Left colon (tissue), 2 donors: Measurements from ENCODE around the gene CCDC88C. TPM values are rescaled to one million over a fixed set of nuclear protein-coding genes. Genes with fewer than 3 reads are reported as not detected.

ENCODE experiments used
- ATAC-seq: fragments of 200-7000 bp; cut with Tn5 transposase; one replicate; pipeline ENCODE4 v1.9.1; 2020; ENCODE audit warnings: mild to moderate bottlenecking, moderate library complexity
- DNase-seq, 2 donors: peaks; one replicate each; pipeline ENCODE4 v3.0.0-alpha.2; 2020
- intact Hi-C, 2 donors: fragments of 100-400 bp; cut with DNase I in 1 of 2; cut with micrococcal nuclease in 1 of 2; formaldehyde crosslinking; loops; one replicate each; pipeline versions ENCODE4 v1.11.2 to v1.14.0; 2022; cut with DNase I, micrococcal nuclease
- total RNA-seq, 2 donors: library from RNA; stranded (reverse); fragmentation: NEBNext Ultra II Directional; extraction: Animal tissue kit (Norgen Biotek cat#: 25700); gene quantifications; one replicate each; pipeline ENCODE4 v1.2.1, GENCODE V29; 2021
- donor health status: DM: no; HTN: no; CAD: no.
- donor health status: DM: yes; HTN: yes; CAD: no.

Gene CCDC88C
- total RNA-seq, 2 donors from 2014 or later = 52.4 to 65.8 TPM

DNA sequence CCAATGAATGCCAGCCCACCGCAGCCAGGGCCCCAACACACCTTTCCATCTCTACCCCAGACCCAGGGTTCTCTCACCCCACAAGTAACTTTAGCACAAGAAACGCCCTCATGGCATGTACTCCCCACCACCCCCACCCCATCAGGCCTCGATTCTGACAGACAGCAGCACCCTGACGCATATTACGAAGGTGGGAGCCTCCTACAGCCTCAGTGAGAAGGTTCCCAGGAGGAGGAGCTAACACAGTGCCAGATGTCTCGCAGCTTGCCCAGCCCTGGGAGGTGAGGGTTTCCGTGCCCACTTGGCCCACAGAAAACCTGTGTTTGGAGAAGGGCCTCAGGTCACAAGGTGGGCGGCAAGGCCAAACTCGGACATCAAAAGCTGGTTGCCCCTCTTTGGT is 32.4 kb downstream of the CCDC88C start:
- intact Hi-C loops = no loop called here
- ATAC-seq (no peak), DNase-seq (no peak)

DNA sequence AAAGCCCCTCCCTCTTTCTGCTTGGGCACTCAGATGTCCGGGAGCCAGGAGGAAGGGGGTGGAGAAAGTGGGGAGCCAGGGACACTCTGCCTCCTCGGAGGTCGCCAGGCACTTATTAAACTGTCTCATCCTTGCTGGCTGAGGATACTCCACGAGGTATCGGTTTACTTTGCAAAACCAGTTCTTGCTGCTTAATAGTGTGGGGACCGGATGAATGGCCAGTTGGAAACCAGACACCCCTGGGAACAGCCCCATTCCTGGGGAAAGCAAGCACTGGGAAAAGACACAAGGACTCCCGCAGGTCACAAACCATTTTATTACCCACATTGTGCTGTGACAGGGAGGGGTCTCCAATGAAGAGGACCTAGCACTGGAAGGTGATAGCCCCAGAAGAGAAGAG is 34.2 kb downstream of the CCDC88C start:
- DNase-seq (no peak), ATAC-seq (no peak)
- intact Hi-C loops = no loop called here

DNA sequence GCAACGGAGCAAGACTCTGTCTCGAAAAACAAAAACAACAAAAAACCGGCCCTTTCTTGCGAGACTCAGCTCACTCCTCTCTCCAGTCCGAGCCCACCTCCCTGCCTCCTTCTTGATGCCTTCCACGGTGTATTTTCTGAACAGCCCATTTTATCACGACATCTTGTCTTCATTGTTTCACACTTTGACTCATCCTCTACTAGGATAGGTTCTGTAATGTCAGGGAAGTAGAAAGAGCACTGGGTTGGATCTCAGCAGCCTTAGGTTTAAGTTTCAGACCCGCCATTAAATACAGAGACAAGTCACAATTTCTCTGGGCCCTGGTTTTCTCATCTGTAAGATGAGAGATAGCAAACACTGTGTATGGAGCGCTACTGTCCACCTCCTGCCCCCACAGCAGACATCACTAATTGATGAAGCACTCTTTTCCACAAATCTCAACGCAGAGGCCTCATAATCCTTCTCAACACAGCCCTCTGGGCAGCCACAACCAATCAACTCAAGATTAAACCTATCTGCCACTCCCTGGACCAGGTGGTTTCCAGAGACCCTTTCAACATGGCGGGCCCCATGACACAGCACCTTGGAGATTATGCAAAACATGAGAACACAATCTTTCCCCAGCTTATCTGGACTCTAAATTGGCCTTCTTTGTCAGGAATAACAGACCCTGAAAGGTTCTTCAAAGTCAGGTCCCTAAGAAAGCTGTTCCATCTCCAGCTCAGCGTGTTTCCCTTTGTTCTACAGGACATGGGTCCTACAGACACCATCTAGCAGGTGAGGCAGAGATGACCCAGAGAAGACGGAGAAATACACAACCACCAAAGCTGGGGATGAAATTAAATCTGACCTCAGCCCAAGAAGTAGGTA is 35.6 kb downstream of the CCDC88C start:
- intact Hi-C loops = no loop called here
- DNase-seq (no peak), ATAC-seq (no peak)

DNA sequence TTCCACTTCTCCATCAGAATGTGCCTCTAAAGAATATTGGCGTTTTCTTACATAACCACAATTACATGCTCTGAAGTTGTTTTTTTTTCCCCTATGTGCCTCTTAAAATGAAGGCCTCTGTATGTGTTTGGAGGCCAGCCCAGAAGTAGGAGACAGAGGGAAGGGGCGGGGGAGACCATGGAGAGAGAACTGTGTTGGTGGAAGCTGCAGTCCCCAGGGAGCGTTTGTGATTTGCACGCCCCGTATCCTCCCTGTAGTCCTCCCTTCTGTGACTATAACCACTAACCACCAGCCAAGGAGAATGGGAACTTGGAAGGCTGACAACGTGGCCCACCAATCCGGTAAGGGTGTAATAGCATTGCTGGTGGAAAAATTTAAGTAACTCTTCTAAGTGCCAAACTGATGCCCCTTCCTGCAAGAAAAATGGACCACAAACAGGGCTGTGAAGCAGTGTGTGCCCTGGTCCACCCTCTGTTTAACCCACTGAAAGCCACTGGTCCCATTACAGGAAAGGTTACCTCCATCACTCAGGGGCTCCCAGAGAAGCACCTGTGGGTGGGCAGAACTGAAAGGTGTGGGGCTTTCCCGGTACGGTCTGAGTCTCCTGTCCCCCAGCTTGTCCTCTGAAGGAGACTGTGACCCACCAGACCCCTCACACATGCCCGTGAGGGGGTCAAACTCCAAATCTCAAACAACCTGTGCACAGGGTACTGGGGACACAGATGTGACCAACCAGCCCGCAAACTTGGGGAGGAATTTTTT is 36.8 kb downstream of the CCDC88C start:
- intact Hi-C loops = no loop called here
- DNase-seq (no peak), ATAC-seq (no peak)

DNA sequence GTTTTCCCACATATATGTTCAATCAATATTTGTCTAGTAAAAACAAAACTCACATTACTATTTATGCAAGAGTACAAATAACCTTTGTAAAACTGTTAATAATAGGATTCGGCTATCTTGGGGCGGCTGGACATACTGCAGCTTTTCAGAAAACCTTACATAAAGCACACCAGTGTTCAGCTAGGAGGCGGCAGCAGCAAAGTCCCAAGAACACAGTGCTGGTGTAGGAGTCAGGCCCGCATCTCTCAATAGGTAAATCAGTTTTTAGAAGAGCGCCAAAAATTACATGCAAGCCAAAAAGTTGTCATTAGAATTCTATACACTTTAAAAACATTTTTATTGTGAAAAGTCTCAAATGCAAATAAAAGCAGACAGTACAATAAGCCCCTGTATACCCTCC is 37.5 kb downstream of the CCDC88C start:
- intact Hi-C loops = no loop called here
- no peak for DNase-seq
- ATAC-seq = no peak

DNA sequence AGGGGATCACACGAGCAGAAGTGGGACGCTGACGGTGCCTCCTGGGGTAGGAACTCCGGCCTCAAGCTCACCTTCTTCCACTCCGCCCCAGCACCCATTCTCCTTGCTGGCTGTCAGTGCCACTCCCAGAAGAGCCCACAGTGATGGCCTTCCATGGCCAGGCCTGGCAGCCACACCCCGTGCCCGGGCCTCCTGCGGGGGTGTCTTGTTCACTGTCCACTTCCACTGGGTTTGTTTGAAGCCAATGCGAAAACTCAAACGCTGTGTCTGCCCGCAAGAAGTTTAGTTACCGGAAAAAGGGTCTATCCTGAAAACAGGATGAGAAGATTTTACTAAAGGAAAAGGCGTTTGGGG is 38.1 kb downstream of the CCDC88C start:
- ATAC-seq (no peak), DNase-seq (no peak)
- intact Hi-C loops = no loop called here

DNA sequence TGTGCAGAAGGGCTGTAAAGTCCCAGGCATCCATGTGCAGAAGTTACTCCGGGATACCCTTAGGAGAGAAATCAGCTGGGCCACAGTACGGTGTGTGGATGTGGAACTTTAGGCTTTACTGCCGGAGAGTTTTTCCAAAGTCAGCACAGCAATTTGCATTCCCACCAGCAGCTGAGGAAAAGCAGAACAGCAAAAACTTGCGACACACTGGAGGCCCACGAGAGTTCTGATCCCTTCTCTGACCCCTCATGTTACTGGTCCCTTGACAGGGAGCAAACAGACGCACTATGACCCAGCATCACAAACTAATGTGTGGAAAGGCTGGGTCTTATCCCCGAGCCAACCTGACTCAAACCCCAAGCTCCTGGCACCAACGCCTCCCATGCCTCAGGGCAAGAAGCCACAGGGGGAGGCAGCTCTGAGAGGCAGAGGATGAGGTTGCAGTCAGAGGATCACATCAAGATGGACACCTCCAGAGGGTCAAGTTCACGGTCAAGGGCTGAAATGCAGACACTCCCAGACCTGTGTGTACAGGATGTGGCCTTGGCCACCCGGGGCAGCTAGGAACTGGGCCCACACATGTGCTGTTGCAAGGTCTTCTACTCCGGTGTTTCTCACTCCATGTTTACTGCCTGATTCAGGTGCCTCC is 38.6 kb downstream of the CCDC88C start:
- intact Hi-C loops = no loop called here
- ATAC-seq (no peak), DNase-seq (no peak)

DNA sequence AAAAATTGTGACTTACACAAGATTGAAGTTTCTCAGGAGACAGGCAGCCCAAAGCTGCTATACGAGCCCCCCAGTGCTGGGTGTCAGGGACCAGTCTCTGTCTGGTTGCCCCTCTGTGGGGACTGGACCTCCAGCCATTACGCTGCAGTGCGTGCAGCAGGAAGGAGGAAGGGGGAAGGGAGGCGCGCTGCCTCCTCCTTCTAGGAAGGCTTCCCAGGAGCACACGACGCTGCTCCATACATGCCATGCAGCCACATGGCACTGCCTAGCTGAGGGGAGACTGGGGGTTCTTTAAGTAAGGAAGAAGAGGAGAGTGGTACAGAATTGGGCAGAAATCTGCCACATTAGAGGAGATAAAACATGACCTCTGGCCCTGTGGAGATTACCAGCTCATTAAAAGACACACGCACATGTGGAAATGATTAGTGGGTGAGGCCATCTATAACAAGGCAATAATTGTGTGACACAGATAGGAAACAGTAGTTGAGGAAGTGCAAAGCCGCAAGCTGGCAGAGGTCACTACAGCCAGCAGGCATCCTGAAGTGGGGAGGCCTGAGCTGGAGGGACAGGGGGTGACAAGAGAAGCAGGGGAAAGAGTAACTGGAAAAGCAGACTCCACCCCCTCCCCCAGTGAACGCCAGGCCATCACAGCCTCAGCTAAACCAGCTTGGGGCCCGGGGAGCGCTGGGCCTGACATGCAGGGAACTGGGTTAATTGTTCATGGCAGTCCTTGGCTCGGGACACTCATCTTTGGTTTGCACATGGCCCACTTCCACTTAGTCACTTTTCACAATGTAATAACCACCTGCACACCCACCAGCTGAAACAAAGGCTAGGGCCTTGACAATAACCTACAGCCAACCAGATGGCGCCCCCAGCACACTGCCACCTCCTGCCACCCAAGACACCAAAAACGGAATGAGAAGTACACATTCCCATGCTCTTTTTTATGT is 39.6 kb downstream of the CCDC88C start:
- intact Hi-C loops = no loop called here
- DNase-seq = peak in 1 of 2 donors; percentile 67
- peak; percentile 85 for ATAC-seq

DNA sequence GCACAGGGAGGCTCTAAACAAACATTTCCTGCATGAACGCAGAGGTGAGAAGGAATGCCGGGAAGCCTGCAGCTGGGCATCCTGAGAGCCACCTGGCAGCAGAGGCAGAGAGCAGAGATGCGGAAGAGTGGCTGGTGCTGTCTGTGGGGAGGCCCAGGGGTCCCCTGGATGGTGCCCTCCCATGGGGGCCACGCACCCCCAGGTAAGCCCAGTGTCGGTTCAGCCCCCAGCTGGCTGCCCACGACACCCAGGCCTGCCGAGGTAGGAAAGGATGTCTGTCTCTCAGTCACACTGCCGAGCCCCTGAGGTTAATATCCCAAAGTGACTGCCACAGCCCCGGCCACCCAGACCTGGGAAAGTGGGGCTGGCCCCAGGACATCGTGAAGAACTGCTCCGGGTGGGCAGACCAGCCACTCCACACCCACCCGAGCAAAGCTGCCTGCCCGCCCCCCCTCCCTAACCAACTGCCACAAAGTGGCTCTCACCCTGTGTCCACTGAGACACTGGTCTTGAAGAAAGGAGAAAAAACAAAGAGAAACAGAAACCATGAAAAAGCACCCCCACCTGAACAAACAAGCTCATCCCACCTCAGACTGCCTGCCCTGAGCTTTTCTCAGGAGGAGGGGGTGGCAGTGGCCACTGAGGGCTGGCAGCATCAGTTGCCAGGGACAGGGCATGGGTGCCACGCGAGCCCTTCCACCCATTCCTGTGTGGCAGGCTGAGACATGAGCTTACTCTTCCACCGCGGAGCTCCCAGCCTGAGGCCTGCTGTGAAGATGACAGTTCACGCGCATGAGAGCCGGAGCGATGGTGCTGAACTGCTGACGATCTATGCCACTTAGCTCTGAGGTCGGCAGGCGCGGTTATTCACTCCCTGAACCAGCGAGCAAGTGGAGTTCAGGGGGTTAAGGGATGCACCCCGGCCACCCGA is 40.8 kb downstream of the CCDC88C start:
- intact Hi-C loops = no loop called here
- no peak for DNase-seq
- ATAC-seq = no peak

DNA sequence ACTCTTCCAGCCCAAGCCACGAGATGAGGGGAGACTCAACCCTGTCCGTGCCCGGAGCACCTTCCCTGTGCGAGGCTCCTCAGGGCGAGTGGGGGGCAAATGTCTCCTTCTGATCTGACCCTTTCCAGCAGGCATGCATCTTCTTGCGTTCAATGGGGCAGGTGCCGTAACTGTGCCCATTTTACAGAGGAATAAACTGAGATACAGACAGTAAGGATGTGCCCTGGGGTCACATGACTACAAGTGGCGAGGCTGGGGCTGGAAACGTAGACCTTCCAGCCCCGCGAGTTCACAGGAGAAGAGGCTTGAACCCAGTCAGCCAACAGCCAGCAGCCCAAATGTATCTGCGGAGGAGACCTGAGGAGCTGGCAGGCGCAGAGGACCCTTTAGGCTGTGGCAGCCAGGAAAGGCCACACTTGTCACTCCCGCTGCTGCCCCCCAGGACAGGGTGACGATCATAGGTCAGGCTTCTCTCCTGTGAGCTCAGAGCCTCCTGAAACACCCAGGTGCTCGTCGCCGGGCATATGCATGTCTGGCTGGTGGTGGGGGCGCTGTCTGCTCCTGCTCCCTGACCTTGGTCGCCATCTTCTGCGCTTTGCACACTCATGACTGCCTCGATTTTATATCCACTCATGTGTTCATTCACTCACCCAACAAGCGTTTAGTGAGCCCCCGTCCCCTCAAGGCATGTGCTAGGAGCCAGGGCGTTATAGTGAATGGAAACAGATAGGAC is 41.7 kb downstream of the CCDC88C start:
- DNase-seq (no peak), ATAC-seq (no peak)
- intact Hi-C loops = no loop called here

DNA sequence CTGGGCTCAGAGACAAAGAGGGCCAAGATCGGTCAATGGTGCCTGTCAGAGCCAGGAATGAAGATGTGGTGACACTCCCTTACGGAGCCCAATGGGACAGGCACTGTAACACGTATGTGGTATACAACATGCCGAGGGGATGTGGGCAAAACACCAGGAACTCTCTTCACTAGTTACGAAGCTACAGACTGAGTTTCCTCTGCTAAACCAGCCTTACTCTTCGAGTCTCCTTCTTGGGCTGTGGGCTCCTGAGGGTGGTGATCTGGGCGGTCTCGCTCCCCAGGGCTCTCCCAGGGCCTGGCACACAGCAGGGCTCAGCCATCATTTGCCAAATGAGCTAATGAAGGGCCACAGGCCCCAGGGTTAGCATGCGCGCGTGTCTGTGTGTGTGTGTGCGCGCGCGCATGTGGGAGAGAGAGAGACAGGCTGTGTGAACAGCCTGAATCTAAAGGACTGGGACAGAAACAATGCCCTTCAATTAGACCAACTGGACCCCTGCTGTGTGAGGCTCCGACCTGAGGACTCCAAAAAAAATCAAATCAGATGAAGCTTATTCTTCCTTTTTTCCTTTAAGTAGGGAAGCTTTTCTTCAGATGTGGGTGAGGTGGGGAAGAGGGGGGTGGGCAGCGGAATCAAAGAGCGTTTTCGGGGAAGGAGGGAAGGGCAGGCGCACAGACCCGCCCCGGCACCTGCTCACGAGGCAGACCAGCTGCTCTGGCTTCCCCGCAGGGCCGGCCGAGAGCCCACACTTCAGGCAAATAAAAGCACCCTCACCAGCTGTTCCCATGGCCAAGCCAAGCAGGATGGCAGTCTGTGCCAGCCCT is 42.5 kb downstream of the CCDC88C start:
- DNase-seq (no peak), ATAC-seq (peak; percentile 8)
- intact Hi-C loops = no loop called here

DNA sequence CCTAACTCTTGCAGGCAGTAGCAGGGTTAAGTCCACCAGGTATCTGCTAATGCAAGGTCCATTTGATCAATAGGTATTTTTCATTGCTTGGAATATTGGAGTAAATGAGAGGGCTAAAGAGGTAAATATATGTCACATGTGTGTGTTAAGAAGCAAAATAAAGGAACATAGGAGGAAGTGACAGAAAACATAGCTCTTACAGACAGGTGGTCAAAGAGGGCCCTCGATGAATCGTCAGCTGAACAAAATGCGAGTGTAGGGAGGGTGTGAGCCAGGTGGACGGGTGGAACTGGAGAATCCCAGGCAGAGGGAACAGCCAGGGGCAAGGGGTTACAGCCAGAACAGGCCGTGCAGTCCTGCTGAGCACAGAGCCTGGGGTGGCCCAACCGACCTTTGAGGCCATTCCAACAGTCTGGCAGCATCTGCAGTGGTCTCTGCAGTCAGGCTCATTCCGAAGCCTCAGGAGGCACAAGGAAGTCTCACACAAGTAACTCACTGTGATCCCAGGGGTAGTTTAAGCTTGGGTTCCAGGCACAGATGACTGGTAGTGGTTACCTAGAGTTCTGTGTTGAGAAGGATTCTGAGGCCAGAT is 43.2 kb downstream of the CCDC88C start:
- no peak for DNase-seq
- no peak for ATAC-seq
- intact Hi-C loops = no loop called here

DNA sequence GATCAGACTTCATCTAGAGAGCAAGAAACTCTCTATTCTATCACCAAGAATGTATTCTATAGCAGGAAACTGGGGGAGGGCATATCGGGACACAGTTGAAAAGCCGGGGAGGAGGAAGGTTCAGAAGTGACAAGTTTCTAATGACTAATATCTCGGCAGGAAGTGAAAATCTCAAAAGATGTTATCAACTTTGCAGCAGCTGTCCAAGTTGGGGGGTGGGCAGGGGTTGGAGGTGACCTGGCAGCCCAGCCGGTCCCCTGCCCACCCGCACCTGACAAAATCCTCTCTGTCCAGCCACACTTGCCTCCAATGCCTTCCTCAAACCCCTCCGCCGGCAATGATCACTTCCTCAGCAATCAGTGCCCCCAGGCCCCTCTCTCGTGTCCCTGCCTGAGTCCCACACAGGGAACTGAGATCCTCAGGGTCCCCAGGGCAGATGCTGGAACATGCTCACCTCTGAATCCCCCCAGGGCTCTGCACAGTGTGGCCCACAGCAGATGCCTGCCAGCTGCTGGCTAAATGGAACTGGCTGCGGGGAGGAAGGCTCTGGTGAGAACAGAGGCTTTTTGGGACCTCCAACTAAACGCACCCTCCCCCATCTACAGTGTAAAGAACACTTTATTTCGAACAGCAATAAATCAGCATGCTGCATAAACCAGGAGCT is 43.9 kb downstream of the CCDC88C start:
- intact Hi-C loops = no loop called here
- DNase-seq = no peak
- ATAC-seq = no peak

DNA sequence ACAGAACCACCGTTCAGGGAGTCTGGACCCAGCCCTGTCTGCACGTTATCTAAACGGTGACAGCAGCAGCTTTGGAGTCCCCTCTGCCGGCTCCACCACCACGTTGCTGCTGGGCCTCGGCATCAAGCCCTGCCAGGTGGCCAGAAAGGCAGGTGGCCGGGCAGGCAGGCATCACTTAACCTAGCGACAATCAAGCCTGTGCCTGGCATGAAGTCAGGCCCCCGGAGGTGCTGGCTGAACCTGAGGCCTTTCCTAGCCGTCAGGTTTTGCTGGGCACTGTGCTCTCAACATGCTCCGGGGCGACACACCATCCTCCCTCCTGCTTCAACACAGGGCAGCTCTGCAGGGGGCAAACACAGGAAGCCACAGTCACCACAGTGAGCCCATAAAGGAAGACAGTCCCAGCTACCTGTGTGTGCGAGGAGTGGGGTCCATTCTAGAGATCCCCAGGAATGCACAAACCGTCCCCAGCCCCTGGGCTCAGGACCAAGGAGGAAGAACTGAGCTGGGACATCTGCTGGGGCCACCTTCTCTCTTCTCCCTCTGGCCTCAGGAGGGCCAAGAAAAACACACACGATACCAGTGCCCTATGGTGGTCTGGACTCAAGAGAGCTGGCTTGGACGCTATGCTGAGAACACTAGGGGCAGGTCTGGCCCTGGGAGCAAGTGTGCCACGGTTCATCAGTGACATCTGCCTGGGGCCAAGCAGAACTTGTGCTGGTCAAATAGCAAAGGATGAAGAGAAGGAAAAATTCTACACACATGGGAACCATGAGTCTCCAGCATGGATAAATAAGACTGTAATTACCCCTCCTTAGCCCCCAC is 44.7 kb downstream of the CCDC88C start:
- intact Hi-C loops = no loop called here
- ATAC-seq = no peak
- DNase-seq = no peak

DNA sequence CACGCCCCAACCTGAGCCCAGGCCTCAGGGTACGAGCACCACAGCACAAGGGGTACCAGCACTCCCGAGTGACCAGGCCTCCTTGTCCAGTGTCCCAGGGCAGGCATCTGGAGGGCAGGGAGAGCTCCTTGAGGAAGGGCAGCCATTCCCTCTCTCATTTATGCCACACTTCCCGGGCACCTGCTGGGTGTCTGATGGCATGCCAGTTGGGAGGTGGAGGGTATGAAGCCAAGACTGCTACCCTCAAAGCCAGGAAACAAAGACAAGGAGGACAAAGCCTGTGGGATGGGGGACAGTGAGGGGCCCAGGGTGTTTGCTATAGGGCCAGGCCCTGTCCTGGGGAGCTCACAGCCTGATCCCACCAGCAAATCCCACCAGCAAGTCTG is 45.6 kb downstream of the CCDC88C start:
- intact Hi-C loops = no loop called here

More for the DNA sequence above, 45.6 kb downstream of the CCDC88C start:
- no peak for DNase-seq
- no peak for ATAC-seq
